ENCODE measurements around the gene SH3RF3. TPM values are rescaled to one million over a fixed set of nuclear protein-coding genes. Genes with fewer than 3 reads are reported as not detected.

The SH3RF3 gene
- total and polyA plus RNA-seq, 10 of the 15 experiments (the other 5 are each of a cell fraction or from before 2014, with no cell fraction given): 0.08 to 8.8 (median 2.3) TPM

- CTCF ChIA-PET: interaction anchor here (1.0 kb wide), 1 partner anchor 387 kb away, joined by 3 read pairs; no protein-coding TSS in a partner anchor
- RAD21 ChIA-PET (ENCODE audit: unreplicated experiment): no interaction called here
- intact Hi-C loops (cut with micrococcal nuclease; ENCODE audit: unreplicated experiment): no loop called here
- WGBS (ENCODE audit: insufficient coverage, insufficient replicate concordance, low lambda C conversion rate, missing lambda C conversion rate): 89% methylated on average over 4 of the region's 4 CpGs
- Histone ChIP-seq H3K9me3 (replicated peaks; ENCODE audit: control insufficient read depth, insufficient read depth, low read length) (no peaks in the 10 kb centered on the region), H3K4me2 (ENCODE audit: control insufficient read depth, insufficient read depth) (no peak overlapping the region), H3K9ac (ENCODE audit: control insufficient read depth, insufficient read depth, low read length) (no peak overlapping the region), H4K20me1 (ENCODE audit: control insufficient read depth, insufficient read depth) (no peaks in the 10 kb centered on the region), H3K27me3 (replicated peaks in 1 of 2; ENCODE audit: control insufficient read depth in 2 of 2, insufficient read depth in 2 of 2, low read length in 1 of 2) (peaks cover 0 to 3% of the 10 kb centered on the region in 2 experiments; a peak in 2 of 4 replicates), H2AFZ (ENCODE audit: control insufficient read depth, low read depth, low read length) (no peak overlapping the region), H3K4me3 (no peak overlapping the region), H3K79me2 (ENCODE audit: control insufficient read depth, insufficient read depth, low read length) (no peaks in the 10 kb centered on the region), H3K27ac (ENCODE audit: control insufficient read depth, insufficient read depth) (no peak overlapping the region), H3K36me3 (ENCODE audit: control insufficient read depth in 2 of 2, insufficient read depth in 2 of 2, low read length in 1 of 2) (no peaks in the 10 kb centered on the region; a peak in 1 of 4 replicates), H3K4me1 (ENCODE audit: control insufficient read depth, insufficient read depth, low read length) (no peaks in the 10 kb centered on the region; the same call in 1 of the 2 replicates)
- DNase-seq (ENCODE audit: low read depth, low spot score) (no peak), FAIRE-seq (no peak), ATAC-seq (no peak)
- POLR2A ChIA-PET: no interaction called here
- in situ Hi-C loops (cut with MboI): loop anchor here (5.0 kb wide), 1 partner anchor 384 kb away; no protein-coding TSS in a partner anchor
- no TSS peak for BruUV-seq (replicated peaks)
- SMC1A ChIA-PET (ENCODE audit: uncharacterized antibody, unreplicated experiment): no interaction called here
- TF ChIP-seq BRCA1 (IDR thresholded peaks at IDR 0.05; ENCODE audit: low read depth, low read length): no peak
- TF ChIP-seq MTA2 (IDR thresholded peaks at IDR 0.05; ENCODE audit: low read depth): no peak
- TF ChIP-seq MYC (IDR thresholded peaks at IDR 0.05; ENCODE audit: insufficient read depth, insufficient read length, insufficient replicate concordance, low read length, severe bottlenecking): no peak
- no peak for TF ChIP-seq SMAD1 (IDR thresholded peaks at IDR 0.05; ENCODE audit: low read depth, partially characterized antibody)
- no peak for TF ChIP-seq EGR1 (IDR thresholded peaks at IDR 0.05; ENCODE audit: borderline replicate concordance in 1 of 2, low read depth in 2 of 2, low read length in 2 of 2)
- no peak for TF ChIP-seq FOXM1 (IDR thresholded peaks at IDR 0.05; ENCODE audit: low read depth, low read length)
- no peak for TF ChIP-seq ZBTB33 (IDR thresholded peaks at IDR 0.05)
- no peak for TF ChIP-seq JUNB (IDR thresholded peaks at IDR 0.05)
- no peak for TF ChIP-seq ATF7 (IDR thresholded peaks at IDR 0.05; ENCODE audit: low read depth)
- TF ChIP-seq TCF7 (IDR thresholded peaks at IDR 0.05; ENCODE audit: borderline replicate concordance): no peak
- no peak for TF ChIP-seq ZBTB4 (CRISPR knock-in tag; IDR thresholded peaks at IDR 0.05)
- TF ChIP-seq NFIC (IDR thresholded peaks at IDR 0.05; ENCODE audit: low read depth, low read length): no peak
- TF ChIP-seq RELA (IDR thresholded peaks at IDR 0.05; ENCODE audit: borderline replicate concordance, partially characterized antibody): no peak
- no peak for TF ChIP-seq YY1 (IDR thresholded peaks at IDR 0.05; ENCODE audit: low read depth, low read length)
- no peak for TF ChIP-seq CHD2 (IDR thresholded peaks at IDR 0.05; ENCODE audit: borderline replicate concordance, low read depth, low read length)
- TF ChIP-seq NR2F1 (conservative IDR thresholded peaks at IDR 0.05): no peak
Observed at GRCh38 chr2:109123586-109124201, 5.3 kb upstream of the SH3RF3 start.

Measured in GM12878 (cell line).